OCI-LY1 (cell line): ENCODE data around the gene MPP1.

ENCODE experiments used
- CTCF ChIP-seq: fragments of 200-600 bp; sonication (generic), shearing (Covaris generic); IDR thresholded peaks from 2 replicates; pipeline ENCODE4 v1.5.1; 2017; ENCODE audit warnings: mild to moderate bottlenecking, antibody characterized with exemption, low read length, moderate library complexity, mixed read lengths
- EZH2 ChIP-seq: fragments of 200-600 bp; sonication (generic), shearing (Covaris generic); IDR thresholded peaks from 2 replicates; pipeline ENCODE4 v1.8.0; 2017; ENCODE audit warnings: borderline replicate concordance, mixed run types, mild to moderate bottlenecking, antibody characterized with exemption, low read length, moderate library complexity, mixed read lengths

GRCh38 chrX:154784149-154784995 is 20.9 kb downstream of the MPP1 start:
- TF ChIP-seq CTCF (no peak), EZH2 (no peak)
